GM19452 (cell line): ENCODE measurements around the gene SMG5.

Experiments
- ATAC-seq: cut with Tn5 transposase; IDR thresholded peaks from one replicate; pipeline ENCODE4 v1.9.1; 2021; ENCODE audit not compliant: unreplicated experiment

The SMG5 gene

GRCh38 chr1:156214024-156214748 lies 68.4 kb downstream of the SMG5 start:
- no peak for ATAC-seq

DNA sequence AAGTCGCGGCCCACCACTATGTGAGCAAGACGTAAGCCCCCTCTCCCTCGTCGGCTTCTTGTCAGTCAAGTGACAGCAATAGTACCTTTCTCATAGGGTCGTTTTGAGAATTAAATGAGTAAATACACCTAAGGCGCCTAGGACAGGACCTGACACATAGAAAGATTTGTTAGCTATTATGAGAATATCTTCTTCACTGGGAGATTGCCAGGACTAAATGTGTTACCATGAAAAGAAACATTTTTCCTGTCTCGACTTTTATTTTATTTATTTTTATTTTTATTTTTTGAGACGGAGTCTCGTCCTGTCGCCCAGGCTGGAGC lies 69.0 kb downstream of the SMG5 start:
- no peak for ATAC-seq

DNA sequence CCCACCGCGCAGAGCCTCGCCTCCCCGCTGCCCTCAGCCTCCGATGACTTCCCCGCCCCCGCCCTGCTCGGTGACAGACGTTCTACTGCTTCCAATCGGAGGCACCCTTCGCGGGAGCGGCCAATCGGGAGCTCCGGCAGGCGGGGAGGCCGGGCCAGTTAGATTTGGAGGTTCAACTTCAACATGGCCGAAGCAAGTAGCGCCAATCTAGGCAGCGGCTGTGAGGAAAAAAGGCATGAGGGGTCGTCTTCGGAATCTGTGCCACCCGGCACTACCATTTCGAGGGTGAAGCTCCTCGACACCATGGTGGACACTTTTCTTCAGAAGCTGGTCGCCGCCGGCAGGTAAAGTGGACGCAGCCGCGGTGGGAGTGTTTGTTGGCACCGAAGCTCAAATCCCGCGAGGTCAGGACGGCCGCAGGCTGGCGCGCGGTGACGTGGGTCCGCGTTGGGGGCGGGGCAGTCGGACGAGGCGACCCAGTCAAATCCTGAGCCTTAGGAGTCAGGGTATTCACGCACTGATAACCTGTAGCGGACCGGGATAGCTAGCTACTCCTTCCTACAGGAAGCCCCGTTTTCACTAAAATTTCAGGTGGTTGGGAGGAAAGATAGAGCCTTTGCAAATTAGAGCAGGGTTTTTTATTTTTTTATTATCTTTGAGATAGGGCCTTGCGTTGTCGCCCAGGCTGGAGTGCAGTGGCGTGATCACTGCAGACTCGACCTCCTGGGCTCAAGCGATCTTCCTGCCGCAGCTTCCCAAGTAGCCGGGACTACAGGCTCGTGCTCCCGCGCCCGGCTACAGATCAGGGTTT lies 69.6 kb downstream of the SMG5 start, which contains the start of gene PMF1:
Gene PMF1, plus strand, starts transcription at position 175 of the 811 bp plus-strand sequence. Its CDS starts 9 bp downstream, at position 184.
- peak; percentile 83 for ATAC-seq

DNA sequence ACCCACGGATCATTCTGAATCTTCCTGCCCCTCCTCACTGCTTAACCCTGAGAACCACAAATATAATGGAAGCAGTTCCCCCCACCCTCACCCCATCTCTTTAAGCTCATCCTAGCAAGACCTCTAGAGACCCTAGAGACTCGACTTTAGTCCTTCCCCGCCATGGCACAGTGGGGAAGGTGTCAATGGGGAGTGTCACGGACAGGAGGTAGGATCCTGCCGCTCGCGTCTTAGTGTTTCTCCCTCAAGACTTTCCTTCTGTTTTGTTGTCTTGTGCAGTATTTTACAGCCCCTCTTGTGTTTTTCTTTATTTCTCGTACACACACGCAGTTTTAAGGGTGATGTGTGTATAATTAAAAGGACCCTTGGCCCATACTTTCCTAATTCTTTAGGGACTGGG lies 70.5 kb downstream of the SMG5 start:
- ATAC-seq: no peak

DNA sequence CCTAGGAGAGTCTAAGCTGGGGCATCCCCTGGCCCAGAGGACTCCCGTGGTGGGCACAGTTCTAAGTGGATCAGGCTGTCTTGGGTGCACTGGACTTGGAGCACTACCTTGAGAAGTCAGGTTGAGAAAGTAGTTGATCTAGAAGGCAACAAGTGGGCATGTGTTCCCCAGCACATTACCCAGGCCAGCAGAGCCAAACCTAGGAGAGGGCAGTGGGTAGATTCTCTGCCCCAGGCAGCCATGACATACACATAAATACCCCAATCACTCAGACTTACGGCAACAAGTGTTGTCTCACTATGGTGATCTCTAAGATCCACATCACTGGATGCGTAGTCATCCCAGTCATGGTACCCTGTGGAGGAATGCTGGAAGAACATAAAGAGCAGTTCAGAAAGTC lies 71.4 kb downstream of the SMG5 start:
- no peak for ATAC-seq

- ATAC-seq: no peak
Measured at GRCh38 chr1:156204686-156205085, 77.9 kb downstream of the SMG5 start.

- no peak for ATAC-seq
Measured at GRCh38 chr1:156203331-156203730, 79.3 kb downstream of the SMG5 start.

DNA sequence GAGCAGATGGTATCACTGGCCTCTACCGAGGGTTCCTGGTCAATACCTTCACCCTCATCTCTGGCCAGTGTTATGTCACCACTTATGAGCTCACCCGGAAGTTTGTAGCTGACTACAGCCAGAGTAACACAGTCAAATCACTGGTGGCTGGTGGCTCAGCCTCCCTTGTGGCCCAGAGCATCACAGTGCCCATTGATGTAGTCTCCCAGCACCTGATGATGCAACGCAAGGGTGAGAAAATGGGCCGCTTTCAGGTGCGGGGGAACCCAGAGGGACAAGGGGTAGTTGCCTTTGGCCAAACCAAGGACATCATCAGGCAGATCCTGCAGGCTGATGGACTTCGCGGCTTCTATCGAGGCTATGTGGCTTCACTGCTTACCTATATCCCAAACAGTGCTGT lies 82.6 kb downstream of the SMG5 start:
- no peak for ATAC-seq
